ENCODE results near the gene ARHGAP6. TPM values are rescaled to one million over a fixed set of nuclear protein-coding genes. Genes with fewer than 3 reads are reported as not detected.

The ARHGAP6 gene
- polyA plus RNA-seq, 4 donors = 1.1 to 3.5 (median 3.3) TPM; not detected in 1

GRCh38 chrX:11424903-11425674 is 240.6 kb downstream of the ARHGAP6 start:
- DNase-seq (no peak), FAIRE-seq (no peak)
- H3K9me3 ChIP-seq (ENCODE audit: control insufficient read depth in 2 of 2, insufficient read depth in 1 of 2, low read depth in 1 of 2, low read length in 1 of 2) = no peaks in the 10 kb centered on the region
- no peak overlapping the region for H3K27ac ChIP-seq (ENCODE audit: low read depth in 1 of 3, low read length in 2 of 3)
- no peaks in the 10 kb centered on the region for H3K4me1 ChIP-seq (ENCODE audit: control insufficient read depth in 3 of 3, insufficient read depth in 2 of 3, low read depth in 1 of 3, low read length in 2 of 3)
- H3K4me3 ChIP-seq (ENCODE audit: low read depth in 1 of 3, low read length in 3 of 3) = no peak overlapping the region
- WGBS, 3 donors = 61 to 73% (median 68%) methylated on average over 7 of the region's 7 CpGs
- H3K36me3 ChIP-seq (ENCODE audit: control insufficient read depth in 3 of 3, insufficient read depth in 2 of 3, low read depth in 1 of 3, low read length in 3 of 3) = no peaks in the 10 kb centered on the region
- H3K27me3 ChIP-seq (ENCODE audit: control insufficient read depth in 3 of 3, insufficient read depth in 3 of 3, low read length in 3 of 3) = peaks cover 0 to 1% (median 0%) of the 10 kb centered on the region in 3 donors

- FAIRE-seq = no peak
- WGBS, 3 donors = 64 to 90% (median 69%) methylated on average over 3 of the region's 3 CpGs
Observed at GRCh38 chrX:11423949-11424348, 241.8 kb downstream of the ARHGAP6 start.

GRCh38 chrX:11423362-11423818 is 242.3 kb downstream of the ARHGAP6 start:
- H3K9me3 ChIP-seq (ENCODE audit: control insufficient read depth in 2 of 2, insufficient read depth in 1 of 2, low read depth in 1 of 2, low read length in 1 of 2) = no peaks in the 10 kb centered on the region
- DNase-seq (no peak), FAIRE-seq (no peak)
- 85 to 95% (median 94%) methylated on average over 1 of the region's 1 CpG for WGBS, 3 donors
- H3K27ac ChIP-seq (ENCODE audit: low read depth in 1 of 3, low read length in 2 of 3) = peak overlapping the region in 1 of 3 donors; percentile 79
- peaks cover 0 to 1% (median 0%) of the 10 kb centered on the region in 3 donors for H3K27me3 ChIP-seq (ENCODE audit: control insufficient read depth in 3 of 3, insufficient read depth in 3 of 3, low read length in 3 of 3)
- no peaks in the 10 kb centered on the region for H3K4me1 ChIP-seq (ENCODE audit: control insufficient read depth in 3 of 3, insufficient read depth in 2 of 3, low read depth in 1 of 3, low read length in 2 of 3)
- H3K4me3 ChIP-seq (ENCODE audit: low read depth in 1 of 3, low read length in 3 of 3) = no peak overlapping the region
- H3K36me3 ChIP-seq (ENCODE audit: control insufficient read depth in 3 of 3, insufficient read depth in 2 of 3, low read depth in 1 of 3, low read length in 3 of 3) = no peaks in the 10 kb centered on the region

More at GRCh38 chrX:11423949-11424348, 241.8 kb downstream of the ARHGAP6 start:
- no peaks in the 10 kb centered on the region for H3K4me1 ChIP-seq (ENCODE audit: control insufficient read depth in 3 of 3, insufficient read depth in 2 of 3, low read depth in 1 of 3, low read length in 2 of 3)
- H3K9me3 ChIP-seq (ENCODE audit: control insufficient read depth in 2 of 2, insufficient read depth in 1 of 2, low read depth in 1 of 2, low read length in 1 of 2) = no peaks in the 10 kb centered on the region
- no peak overlapping the region for H3K4me3 ChIP-seq (ENCODE audit: low read depth in 1 of 3, low read length in 3 of 3)
- no peaks in the 10 kb centered on the region for H3K36me3 ChIP-seq (ENCODE audit: control insufficient read depth in 3 of 3, insufficient read depth in 2 of 3, low read depth in 1 of 3, low read length in 3 of 3)
- no peak for DNase-seq
- peaks cover 0 to 1% (median 0%) of the 10 kb centered on the region in 3 donors for H3K27me3 ChIP-seq (ENCODE audit: control insufficient read depth in 3 of 3, insufficient read depth in 3 of 3, low read length in 3 of 3)
- peak overlapping the region in 1 of 3 donors; percentile 79 for H3K27ac ChIP-seq (ENCODE audit: low read depth in 1 of 3, low read length in 2 of 3)

GRCh38 chrX:11422525-11422857 is 243.2 kb downstream of the ARHGAP6 start:
- FAIRE-seq (no peak), DNase-seq (no peak)
- H3K4me3 ChIP-seq (ENCODE audit: low read depth in 1 of 3, low read length in 3 of 3) = no peak overlapping the region
- H3K9me3 ChIP-seq (ENCODE audit: control insufficient read depth in 2 of 2, insufficient read depth in 1 of 2, low read depth in 1 of 2, low read length in 1 of 2) = no peaks in the 10 kb centered on the region
- H3K4me1 ChIP-seq (ENCODE audit: control insufficient read depth in 3 of 3, insufficient read depth in 2 of 3, low read depth in 1 of 3, low read length in 2 of 3) = no peaks in the 10 kb centered on the region
- H3K27me3 ChIP-seq (ENCODE audit: control insufficient read depth in 3 of 3, insufficient read depth in 3 of 3, low read length in 3 of 3) = no peaks in the 10 kb centered on the region
- H3K27ac ChIP-seq (ENCODE audit: low read depth in 1 of 3, low read length in 2 of 3) = peak overlapping the region in 1 of 3 donors; percentile 17
- no peaks in the 10 kb centered on the region for H3K36me3 ChIP-seq (ENCODE audit: control insufficient read depth in 3 of 3, insufficient read depth in 2 of 3, low read depth in 1 of 3, low read length in 3 of 3)

- Histone ChIP-seq H3K27me3 (ENCODE audit: control insufficient read depth in 3 of 3, insufficient read depth in 3 of 3, low read length in 3 of 3) (no peaks in the 10 kb centered on the region), H3K9me3 (ENCODE audit: control insufficient read depth in 2 of 2, insufficient read depth in 1 of 2, low read depth in 1 of 2, low read length in 1 of 2) (no peaks in the 10 kb centered on the region), H3K4me3 (ENCODE audit: low read depth in 1 of 3, low read length in 3 of 3) (no peak overlapping the region), H3K36me3 (ENCODE audit: control insufficient read depth in 3 of 3, insufficient read depth in 2 of 3, low read depth in 1 of 3, low read length in 3 of 3) (no peaks in the 10 kb centered on the region), H3K4me1 (ENCODE audit: control insufficient read depth in 3 of 3, insufficient read depth in 2 of 3, low read depth in 1 of 3, low read length in 2 of 3) (no peaks in the 10 kb centered on the region), H3K27ac (ENCODE audit: low read depth in 1 of 3, low read length in 2 of 3) (peak overlapping the region in 1 of 3 donors; percentile 17)
- 55 to 68% (median 56%) methylated on average over 5 of the region's 5 CpGs for WGBS, 3 donors
- FAIRE-seq (no peak), DNase-seq (no peak)
Observed at GRCh38 chrX:11421805-11422524, 243.8 kb downstream of the ARHGAP6 start.

GRCh38 chrX:11420851-11421250 is 244.9 kb downstream of the ARHGAP6 start:
- peak overlapping the region in 1 of 3 donors; percentile 31 for H3K27ac ChIP-seq (ENCODE audit: low read depth in 1 of 3, low read length in 2 of 3)
- H3K27me3 ChIP-seq (ENCODE audit: control insufficient read depth in 3 of 3, insufficient read depth in 3 of 3, low read length in 3 of 3) = no peaks in the 10 kb centered on the region

GRCh38 chrX:11419102-11419501 is 246.6 kb downstream of the ARHGAP6 start:
- no peak overlapping the region for H3K4me3 ChIP-seq (ENCODE audit: low read depth in 1 of 3, low read length in 3 of 3)
- H3K27ac ChIP-seq (ENCODE audit: low read depth in 1 of 3, low read length in 2 of 3) = no peak overlapping the region
- H3K9me3 ChIP-seq (ENCODE audit: control insufficient read depth in 2 of 2, insufficient read depth in 1 of 2, low read depth in 1 of 2, low read length in 1 of 2) = no peaks in the 10 kb centered on the region
- H3K4me1 ChIP-seq (ENCODE audit: control insufficient read depth in 3 of 3, insufficient read depth in 2 of 3, low read depth in 1 of 3, low read length in 2 of 3) = no peaks in the 10 kb centered on the region
- FAIRE-seq (no peak), DNase-seq (no peak)
- no peaks in the 10 kb centered on the region for H3K36me3 ChIP-seq (ENCODE audit: control insufficient read depth in 3 of 3, insufficient read depth in 2 of 3, low read depth in 1 of 3, low read length in 3 of 3)
- no peaks in the 10 kb centered on the region for H3K27me3 ChIP-seq (ENCODE audit: control insufficient read depth in 3 of 3, insufficient read depth in 3 of 3, low read length in 3 of 3)
- 52 to 55% (median 53%) methylated on average over 6 of the region's 6 CpGs for WGBS, 3 donors

More at GRCh38 chrX:11420851-11421250, 244.9 kb downstream of the ARHGAP6 start:
- WGBS, 3 donors = 71 to 84% (median 75%) methylated on average over 4 of the region's 4 CpGs
- Histone ChIP-seq H3K36me3 (ENCODE audit: control insufficient read depth in 3 of 3, insufficient read depth in 2 of 3, low read depth in 1 of 3, low read length in 3 of 3) (no peaks in the 10 kb centered on the region), H3K9me3 (ENCODE audit: control insufficient read depth in 2 of 2, insufficient read depth in 1 of 2, low read depth in 1 of 2, low read length in 1 of 2) (no peaks in the 10 kb centered on the region), H3K4me3 (ENCODE audit: low read depth in 1 of 3, low read length in 3 of 3) (no peak overlapping the region), H3K4me1 (ENCODE audit: control insufficient read depth in 3 of 3, insufficient read depth in 2 of 3, low read depth in 1 of 3, low read length in 2 of 3) (no peaks in the 10 kb centered on the region)
- FAIRE-seq (no peak), DNase-seq (no peak)

GRCh38 chrX:11416600-11416999 is 249.1 kb downstream of the ARHGAP6 start:
- no peaks in the 10 kb centered on the region for H3K27me3 ChIP-seq (ENCODE audit: control insufficient read depth in 3 of 3, insufficient read depth in 3 of 3, low read length in 3 of 3)
- H3K4me3 ChIP-seq (ENCODE audit: low read depth in 1 of 3, low read length in 3 of 3) = no peak overlapping the region
- no peaks in the 10 kb centered on the region for H3K9me3 ChIP-seq (ENCODE audit: control insufficient read depth in 2 of 2, insufficient read depth in 1 of 2, low read depth in 1 of 2, low read length in 1 of 2)
- H3K36me3 ChIP-seq (ENCODE audit: control insufficient read depth in 3 of 3, insufficient read depth in 2 of 3, low read depth in 1 of 3, low read length in 3 of 3) = no peaks in the 10 kb centered on the region
- no peaks in the 10 kb centered on the region for H3K4me1 ChIP-seq (ENCODE audit: control insufficient read depth in 3 of 3, insufficient read depth in 2 of 3, low read depth in 1 of 3, low read length in 2 of 3)
- no peak overlapping the region for H3K27ac ChIP-seq (ENCODE audit: low read depth in 1 of 3, low read length in 2 of 3)
- 73 to 83% (median 76%) methylated on average over 13 of the region's 13 CpGs for WGBS, 3 donors
- DNase-seq = no peak
- no peak for FAIRE-seq
